Activated CD8-positive, alpha-beta memory T cell treated with anti-CD3 and anti-CD28 coated beads for 24 hours (primary cell): ENCODE measurements around the gene C12orf43.

Source experiments
- DNase-seq: peaks from one replicate; pipeline ENCODE4 v3.0.0-alpha.2; 2020

The C12orf43 gene

DNA sequence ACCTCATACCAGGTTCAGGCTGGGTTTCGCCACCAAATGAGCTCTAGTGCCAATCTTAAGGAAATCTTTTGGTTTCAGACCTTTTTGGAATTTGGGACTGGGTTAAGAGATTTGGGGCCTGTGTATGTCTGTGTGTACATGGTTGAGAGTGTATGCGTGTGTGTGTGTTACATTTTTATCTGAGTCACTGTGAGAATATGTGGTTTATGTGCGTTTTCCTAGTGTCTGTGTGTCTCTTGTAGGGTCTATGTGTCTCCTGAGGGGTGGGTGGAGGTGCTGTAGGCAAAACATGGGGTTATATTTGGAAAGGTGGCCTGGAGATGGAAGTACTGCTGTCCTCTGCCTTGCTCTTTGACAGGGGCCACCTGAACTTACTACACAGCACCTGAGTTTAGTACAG is 17.9 kb downstream of the C12orf43 start:
- DNase-seq = no peak

DNA sequence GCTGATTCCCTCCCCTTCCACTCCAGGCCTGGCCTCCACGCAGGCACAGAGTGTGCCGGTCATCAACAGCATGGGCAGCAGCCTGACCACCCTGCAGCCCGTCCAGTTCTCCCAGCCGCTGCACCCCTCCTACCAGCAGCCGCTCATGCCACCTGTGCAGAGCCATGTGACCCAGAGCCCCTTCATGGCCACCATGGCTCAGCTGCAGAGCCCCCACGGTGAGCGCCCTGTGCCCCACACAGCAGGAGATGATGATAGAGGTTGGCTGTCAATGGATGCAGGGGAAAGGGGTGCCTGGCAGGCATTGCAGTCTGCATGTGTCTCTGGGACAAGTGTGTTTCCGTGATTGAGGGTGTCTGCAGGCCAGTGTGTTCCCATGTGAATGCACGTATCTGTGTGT is 18.8 kb downstream of the C12orf43 start:
- no peak for DNase-seq

GRCh38 chr12:120996133-120996746 is 20.0 kb downstream of the C12orf43 start:
- DNase-seq = no peak

DNA sequence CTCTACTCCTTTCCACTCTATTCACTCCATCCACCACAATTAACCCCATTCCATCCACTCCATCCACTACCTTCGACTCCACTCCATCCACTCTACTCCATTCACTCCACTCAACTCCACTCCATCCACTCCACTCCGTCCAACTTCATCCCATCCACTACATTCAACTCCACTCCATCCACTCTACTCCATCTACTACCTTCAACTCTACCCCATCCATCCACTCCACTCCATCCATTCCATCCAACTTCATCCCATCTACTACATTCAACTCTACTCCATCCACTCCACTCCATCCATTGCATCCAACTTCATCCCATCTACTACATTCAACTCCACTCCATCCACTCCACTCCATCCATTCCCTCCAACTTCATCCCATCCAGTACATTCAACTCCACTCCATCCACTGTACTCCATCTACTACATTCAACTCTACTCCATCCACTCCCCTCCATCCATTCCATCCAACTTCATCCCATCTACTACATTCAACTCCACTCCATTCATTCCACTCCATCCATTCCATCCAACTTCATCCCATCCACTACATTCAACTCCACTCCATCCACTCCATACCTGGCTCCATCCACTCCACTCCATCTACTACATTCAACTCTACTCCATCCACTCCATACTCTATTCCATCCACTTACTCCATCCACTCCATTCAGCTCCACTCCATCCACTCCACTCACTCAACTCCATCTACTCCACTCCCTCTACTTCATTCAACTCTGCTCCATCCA is 21.5 kb downstream of the C12orf43 start:
- no peak for DNase-seq

DNA sequence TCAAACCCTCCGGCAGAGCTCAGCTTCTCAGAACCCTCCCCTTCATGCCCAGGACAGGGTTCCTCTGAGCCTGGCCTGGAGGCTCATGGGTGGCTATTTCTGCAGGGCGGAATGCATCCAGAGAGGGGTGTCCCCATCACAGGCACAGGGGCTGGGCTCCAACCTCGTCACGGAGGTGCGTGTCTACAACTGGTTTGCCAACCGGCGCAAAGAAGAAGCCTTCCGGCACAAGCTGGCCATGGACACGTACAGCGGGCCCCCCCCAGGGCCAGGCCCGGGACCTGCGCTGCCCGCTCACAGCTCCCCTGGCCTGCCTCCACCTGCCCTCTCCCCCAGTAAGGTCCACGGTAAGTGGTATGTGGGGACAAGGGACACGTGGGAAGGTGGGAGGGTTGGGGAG is 22.2 kb downstream of the C12orf43 start:
- DNase-seq = no peak

DNA sequence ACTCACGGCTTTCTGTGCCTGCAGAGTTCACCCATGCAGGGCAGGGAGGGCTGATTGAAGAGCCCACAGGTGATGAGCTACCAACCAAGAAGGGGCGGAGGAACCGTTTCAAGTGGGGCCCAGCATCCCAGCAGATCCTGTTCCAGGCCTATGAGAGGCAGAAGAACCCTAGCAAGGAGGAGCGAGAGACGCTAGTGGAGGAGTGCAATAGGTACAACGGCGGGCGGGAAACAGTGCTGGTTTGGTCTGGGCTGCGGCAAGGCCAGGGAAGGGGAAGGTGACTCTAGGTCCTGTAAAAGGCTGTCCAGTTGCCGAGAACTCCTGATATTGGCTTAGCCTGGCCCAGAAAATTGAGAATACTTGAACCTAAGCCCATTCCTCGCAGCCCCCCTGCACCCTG is 22.8 kb downstream of the C12orf43 start:
- no peak for DNase-seq

GRCh38 chr12:120992989-120993388 is 23.3 kb downstream of the C12orf43 start:
- DNase-seq = no peak

DNA sequence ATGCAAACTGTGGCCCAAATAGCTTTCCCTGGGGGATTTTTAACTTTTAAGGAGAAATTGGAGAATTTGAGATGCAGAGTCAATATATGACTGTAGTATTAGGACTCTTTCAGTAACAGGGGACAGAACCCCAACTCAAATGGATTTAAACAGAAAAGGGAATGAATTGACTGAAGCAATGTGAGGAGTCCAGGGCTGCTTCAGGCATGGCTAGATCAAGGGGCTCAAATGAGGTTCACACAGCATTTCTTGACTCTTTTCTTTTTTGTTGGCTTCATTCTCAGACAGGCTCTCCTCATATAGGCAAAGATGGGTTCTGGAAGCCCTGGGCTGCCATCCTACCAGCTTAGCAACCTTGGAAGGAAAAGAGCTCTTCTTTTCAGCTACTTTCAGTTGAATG is 24.3 kb downstream of the C12orf43 start:
- no peak for DNase-seq

DNA sequence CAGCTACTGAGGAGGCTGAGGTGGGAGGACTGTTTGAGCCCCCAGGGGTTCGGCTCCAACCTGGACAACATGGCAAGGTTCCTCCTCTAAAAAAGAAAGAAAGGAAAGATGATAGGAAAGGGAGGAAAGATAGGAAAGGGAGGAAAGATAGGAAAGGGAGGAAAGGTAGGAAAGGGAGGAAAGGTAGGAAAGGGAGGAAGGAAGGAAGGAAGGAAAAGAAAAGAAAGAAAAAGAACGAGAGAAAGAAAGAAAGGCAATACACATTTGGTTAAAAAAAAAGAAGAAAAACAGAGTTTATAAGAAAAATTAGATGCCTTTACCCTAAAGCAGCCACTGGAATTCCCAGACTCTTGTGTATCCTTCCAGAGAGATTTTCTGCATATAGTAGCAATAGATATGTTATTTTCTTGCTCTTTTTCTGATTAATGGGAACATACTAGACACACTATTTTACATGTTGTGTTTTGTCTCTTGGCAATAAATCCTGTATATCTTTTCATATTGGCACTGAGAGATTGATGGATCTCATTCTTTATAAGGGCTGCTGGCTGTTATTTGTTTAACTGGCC is 25.7 kb downstream of the C12orf43 start:
- no peak for DNase-seq

DNA sequence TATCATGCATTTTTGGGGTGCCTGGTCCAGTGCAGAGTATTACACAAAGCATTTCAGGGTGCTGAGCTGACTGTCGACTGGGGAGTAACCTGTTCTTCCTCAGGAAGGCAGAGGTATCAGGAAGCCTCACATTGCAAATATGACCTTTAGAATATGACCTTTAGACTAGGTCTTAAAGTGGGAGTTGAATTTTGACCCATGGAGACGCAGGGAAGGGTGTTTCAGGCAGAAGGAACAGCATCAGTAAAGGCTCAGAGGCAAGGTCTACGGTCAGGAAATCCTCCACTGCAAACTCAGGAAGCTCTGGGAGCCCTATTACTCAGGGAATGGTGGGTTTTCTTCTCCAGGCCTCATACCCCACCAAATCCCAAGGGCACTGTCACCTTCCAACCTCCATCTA is 26.6 kb downstream of the C12orf43 start:
- no peak for DNase-seq

DNA sequence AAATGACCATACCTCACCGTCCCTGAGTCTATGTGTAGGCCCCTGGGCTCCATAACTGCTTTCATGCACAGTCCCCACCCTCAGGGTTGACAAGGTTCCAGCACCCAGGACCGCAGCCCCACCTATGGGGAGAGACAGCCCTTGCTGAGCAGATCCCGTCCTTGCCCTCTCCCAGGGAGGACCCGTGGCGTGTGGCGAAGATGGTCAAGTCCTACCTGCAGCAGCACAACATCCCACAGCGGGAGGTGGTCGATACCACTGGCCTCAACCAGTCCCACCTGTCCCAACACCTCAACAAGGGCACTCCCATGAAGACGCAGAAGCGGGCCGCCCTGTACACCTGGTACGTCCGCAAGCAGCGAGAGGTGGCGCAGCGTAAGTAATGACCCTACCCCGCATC is 27.6 kb downstream of the C12orf43 start:
- no peak for DNase-seq

- DNase-seq = no peak
Observed at GRCh38 chr12:120988234-120988633, 28.1 kb downstream of the C12orf43 start.

GRCh38 chr12:120984351-120984898 is 31.9 kb downstream of the C12orf43 start:
- no peak for DNase-seq

DNA sequence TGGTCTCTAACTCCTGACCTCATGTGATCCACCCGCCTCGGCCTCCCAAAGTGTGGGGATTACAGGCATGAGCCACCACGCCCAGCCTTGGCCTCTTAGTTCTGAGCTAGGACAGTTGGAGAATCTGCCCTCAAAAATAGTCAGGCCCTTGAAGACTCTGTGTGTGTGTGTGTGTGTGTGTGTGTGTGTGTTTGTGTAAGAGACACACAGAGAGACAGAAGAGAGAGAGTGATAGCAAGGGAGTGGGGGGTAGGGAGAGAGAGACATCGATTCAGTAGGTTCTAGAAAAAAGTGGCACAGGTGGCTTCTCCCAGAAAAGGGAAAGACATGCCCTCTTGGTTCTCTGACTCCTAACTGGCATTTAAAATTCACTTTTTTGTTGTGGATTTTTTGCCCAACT is 32.5 kb downstream of the C12orf43 start:
- DNase-seq = no peak

- no peak for DNase-seq
Observed at GRCh38 chr12:120982659-120983058, 33.6 kb downstream of the C12orf43 start.

DNA sequence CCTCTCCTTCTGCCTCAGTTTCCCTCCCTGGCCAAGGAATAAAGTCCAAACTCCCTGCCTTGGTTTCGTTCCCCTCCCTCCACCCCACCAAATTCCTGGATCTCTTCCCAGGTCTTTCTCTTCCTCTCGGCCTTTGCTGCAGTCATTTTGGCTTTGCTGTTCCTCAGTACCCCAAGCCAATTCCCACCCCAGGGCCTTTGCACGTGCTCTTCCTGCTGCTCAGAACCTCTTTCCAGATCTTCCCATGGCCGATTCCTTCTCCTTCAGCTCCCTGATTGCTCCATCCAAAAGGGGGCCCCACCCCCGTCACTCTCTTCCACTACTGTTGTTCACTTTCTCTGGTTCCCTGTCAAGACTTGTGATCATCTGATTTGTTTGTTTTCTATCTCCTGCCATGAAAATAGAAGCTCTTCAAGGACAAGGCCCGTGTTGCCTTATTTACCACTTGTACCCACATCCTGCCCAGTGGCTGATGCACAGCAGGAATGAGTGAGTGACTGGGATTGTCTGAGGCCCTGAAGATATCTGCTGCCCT is 34.8 kb downstream of the C12orf43 start:
- no peak for DNase-seq

GRCh38 chr12:120980800-120981368 is 35.4 kb downstream of the C12orf43 start:
- no peak for DNase-seq

DNA sequence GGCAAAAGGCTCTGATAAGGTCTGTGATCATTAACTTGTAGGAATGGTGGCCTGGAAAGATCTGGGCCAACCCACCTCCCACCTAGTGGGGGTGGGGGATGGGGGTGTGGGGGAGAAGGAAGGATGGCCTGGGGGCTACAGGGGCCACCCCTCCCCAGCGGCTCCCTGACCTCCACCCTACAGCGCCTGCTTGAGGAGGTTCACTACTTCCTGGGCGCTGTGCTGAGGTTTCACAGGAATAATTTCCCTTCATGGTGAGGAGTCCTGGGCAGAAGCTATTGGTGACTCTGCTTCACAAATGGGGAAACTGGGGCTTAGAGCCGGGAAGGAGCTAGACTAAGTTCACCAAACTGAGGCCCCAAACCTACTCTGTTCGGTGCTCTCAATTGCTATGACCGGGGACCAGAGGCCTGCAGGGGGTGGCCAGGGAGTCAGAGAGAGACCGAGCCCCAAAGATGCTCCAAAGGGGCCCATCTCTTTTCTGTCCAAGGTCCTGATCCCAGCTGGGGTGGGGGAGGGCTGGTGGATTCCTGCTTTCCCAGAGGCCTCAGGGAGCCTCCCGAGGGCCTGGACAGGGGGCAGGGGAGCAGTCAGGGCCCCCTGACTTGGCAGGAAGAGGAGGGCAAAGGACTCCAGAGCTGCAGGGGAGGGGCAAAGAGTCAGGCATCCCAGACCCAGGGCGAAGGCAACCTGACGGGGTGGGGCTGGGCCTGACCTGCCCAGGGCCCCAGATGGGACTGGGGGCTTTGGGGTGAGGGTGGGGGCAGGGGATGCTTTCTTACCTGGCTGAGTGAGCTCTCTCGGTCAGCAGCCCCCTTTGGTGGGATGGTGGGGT is 36.2 kb downstream of the C12orf43 start:
- no peak for DNase-seq

DNA sequence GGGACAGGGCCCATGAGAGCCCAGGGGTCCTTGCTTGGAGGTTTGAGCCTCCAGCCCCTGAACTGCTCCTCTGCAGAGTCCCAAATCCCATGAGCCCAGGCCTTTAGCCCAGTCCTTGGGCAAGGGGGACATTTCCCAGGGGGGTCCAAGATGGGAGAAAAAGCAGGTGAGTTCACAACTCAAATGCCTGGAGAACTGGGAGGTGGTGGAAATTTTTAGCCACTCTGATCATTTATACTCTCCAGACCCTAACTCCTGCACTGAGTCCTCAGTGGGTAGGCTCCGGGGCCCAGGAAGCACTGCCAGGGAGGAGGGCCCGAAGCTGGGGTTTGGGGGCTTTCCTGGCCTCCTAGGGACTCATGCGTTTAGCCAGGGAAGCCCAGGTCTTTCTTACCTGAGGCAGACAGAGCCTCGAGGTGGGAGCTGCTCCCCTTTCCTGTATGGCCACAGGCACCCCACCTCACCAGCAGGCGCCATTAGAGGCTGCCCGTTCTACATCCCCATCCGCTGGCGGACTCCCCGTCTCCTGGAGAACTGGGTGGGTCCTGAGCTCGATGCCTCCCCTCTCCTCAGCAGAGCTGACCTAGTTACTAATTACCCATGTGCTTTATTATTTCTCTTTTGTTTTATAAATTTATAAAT is 36.9 kb downstream of the C12orf43 start:
- DNase-seq = no peak

GRCh38 chr12:120978296-120979219 is 37.7 kb downstream of the C12orf43 start, which contains the start of gene HNF1A:
HNF1A (plus strand) TSS chr12:120978543; CDS start chr12:120978769, 226 bp downstream.
- DNase-seq = no peak
